Endothelial cell (in vitro differentiated cells): ENCODE measurements around the gene UBE2E1. TPM values are rescaled to one million over a fixed set of nuclear protein-coding genes. Genes with fewer than 3 reads are reported as not detected.

Experiments used
- DNase-seq: peaks from one replicate; pipeline ENCODE4 v3.0.0; 2021; ENCODE audit warnings: low spot score
- H3K27ac Mint-ChIP-seq: one replicate; pipeline ENCODE4 v1.8.0; 2021; ENCODE audit warnings: mixed read lengths, inconsistent platforms; ENCODE audit not compliant: unreplicated experiment
- H3K27me3 Mint-ChIP-seq: one replicate; pipeline ENCODE4 v1.8.0; 2021; ENCODE audit warnings: mild to moderate bottlenecking, moderate library complexity, mixed read lengths, inconsistent platforms; ENCODE audit not compliant: unreplicated experiment
- H3K36me3 Mint-ChIP-seq: one replicate; pipeline ENCODE4 v1.8.0; 2021; ENCODE audit warnings: mild to moderate bottlenecking, low read depth, mixed read lengths, inconsistent platforms; ENCODE audit not compliant: unreplicated experiment
- H3K4me1 Mint-ChIP-seq: one replicate; pipeline ENCODE4 v1.8.0; 2021; ENCODE audit warnings: mild to moderate bottlenecking, mixed read lengths, inconsistent platforms; ENCODE audit not compliant: unreplicated experiment
- H3K4me3 Mint-ChIP-seq: one replicate; pipeline ENCODE4 v1.8.0; 2021; ENCODE audit warnings: mild to moderate bottlenecking, mixed read lengths, inconsistent platforms; ENCODE audit not compliant: unreplicated experiment
- H3K9me3 Mint-ChIP-seq: one replicate; pipeline ENCODE4 v1.8.0; 2021; ENCODE audit warnings: mixed read lengths, inconsistent platforms; ENCODE audit not compliant: unreplicated experiment
- CTCF ChIP-seq: fragments of 200-600 bp; sonication (generic); IDR thresholded peaks from one replicate; pipeline ENCODE4 v1.5.0; 2021; ENCODE audit warnings: antibody characterized with exemption; ENCODE audit not compliant: unreplicated experiment
- total RNA-seq: library from RNA; stranded (reverse); fragmentation: NEBNext Ultra II Directional; extraction: Animal tissue kit (Norgen Biotek cat#: 25700); gene quantifications from one replicate; pipeline ENCODE4 v1.2.1, GENCODE V29; 2021; ENCODE audit not compliant: unreplicated experiment

The UBE2E1 gene
- total RNA-seq, 1 donor from 2014 or later = 129 TPM

- H3K36me3 Mint-ChIP-seq = peaks cover 18% of the 10 kb centered on the region
- no peaks in the 10 kb centered on the region for H3K9me3 Mint-ChIP-seq
- H3K27ac Mint-ChIP-seq = peak overlapping the region; percentile 98
- H3K4me1 Mint-ChIP-seq = peaks cover 40% of the 10 kb centered on the region
- TF ChIP-seq CTCF = no peak
- H3K27me3 Mint-ChIP-seq = peaks cover 11% of the 10 kb centered on the region
- no peak for DNase-seq
- H3K4me3 Mint-ChIP-seq = peak overlapping the region; percentile 96
Observed at GRCh38 chr3:23809840-23810342, 4.1 kb downstream of the UBE2E1 start.

DNA sequence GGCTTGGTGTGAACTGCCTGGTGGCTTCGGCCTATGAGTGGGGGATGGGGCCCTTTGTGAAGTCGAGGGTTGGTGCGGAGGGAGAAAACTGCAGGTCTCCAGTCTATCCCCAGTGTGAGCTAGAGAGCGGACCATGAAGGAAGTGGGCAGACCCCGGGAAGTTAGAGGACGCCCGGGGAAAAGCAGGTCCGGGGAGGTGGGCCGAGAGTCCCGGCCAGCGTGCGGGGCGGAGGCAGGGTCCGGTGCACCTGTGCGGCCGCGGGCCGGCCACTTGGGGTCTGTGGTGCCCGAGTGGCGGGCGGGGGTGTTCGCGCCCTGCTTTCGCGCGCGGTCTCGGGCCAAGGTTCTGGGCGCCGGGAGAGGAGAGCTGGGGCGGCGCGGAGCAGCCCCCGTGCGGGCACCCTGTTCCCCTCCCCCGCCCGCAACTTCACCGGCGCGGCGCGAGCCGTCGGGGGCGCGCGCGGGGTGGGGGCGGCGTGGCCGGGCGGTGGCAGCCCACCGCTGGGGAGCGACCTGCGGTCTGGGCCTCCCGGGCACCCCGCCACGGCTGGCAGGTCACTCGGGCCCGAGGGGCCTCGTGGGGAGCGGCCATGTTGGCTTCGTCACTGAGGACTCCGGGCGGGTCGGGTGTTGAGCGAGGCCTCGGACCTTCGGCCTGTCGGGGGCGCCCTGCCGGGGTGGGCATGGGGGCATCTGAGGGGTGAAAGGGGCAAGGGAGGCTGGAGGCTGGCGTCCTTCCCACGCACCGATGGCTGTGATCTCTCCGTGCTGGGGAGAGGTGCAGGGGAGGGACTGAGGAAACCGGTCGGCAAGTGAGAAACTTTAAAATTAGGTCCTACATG lies 4.8 kb downstream of the UBE2E1 start:
- no peak for TF ChIP-seq CTCF
- H3K9me3 Mint-ChIP-seq = no peaks in the 10 kb centered on the region
- H3K27me3 Mint-ChIP-seq = peaks cover 7% of the 10 kb centered on the region
- peak; percentile 55 for DNase-seq
- H3K4me1 Mint-ChIP-seq = peaks cover 40% of the 10 kb centered on the region
- peak overlapping the region; percentile 96 for H3K4me3 Mint-ChIP-seq
- H3K27ac Mint-ChIP-seq = peak overlapping the region; percentile 98
- peaks cover 15% of the 10 kb centered on the region for H3K36me3 Mint-ChIP-seq

- DNase-seq = no peak
- peak overlapping the region; percentile 94 for H3K4me3 Mint-ChIP-seq
- H3K36me3 Mint-ChIP-seq = peaks cover 15% of the 10 kb centered on the region
- peaks cover 43% of the 10 kb centered on the region for H3K4me1 Mint-ChIP-seq
- no peak for TF ChIP-seq CTCF
- H3K27me3 Mint-ChIP-seq = peaks cover 7% of the 10 kb centered on the region
- no peaks in the 10 kb centered on the region for H3K9me3 Mint-ChIP-seq
- peak overlapping the region; percentile 90 for H3K27ac Mint-ChIP-seq
Observed at GRCh38 chr3:23811185-23811527, 5.4 kb downstream of the UBE2E1 start.

DNA sequence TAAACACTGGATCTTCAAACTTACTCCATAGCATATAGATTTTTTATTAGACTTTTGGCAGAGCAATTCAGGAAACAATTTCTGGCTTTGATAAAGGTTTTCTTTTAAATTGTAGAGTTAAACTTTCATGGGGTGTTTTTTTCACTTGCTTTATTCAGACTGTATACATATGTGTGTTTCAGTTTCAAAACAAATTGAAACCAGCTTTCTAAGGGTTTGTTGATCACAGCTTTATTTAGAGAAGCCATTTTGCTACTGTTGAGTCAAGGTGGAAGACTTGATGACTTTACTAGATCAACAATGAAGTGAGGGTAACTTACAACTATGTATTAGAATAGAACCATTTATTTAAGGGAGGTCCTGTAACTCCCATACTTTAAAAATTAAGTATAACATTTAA lies 6.2 kb downstream of the UBE2E1 start:
- no peak for TF ChIP-seq CTCF
- Mint-ChIP-seq H3K27me3 (peaks cover 7% of the 10 kb centered on the region), H3K4me3 (peak overlapping the region; percentile 56), H3K9me3 (no peaks in the 10 kb centered on the region), H3K36me3 (peaks cover 15% of the 10 kb centered on the region), H3K27ac (no peak overlapping the region), H3K4me1 (peaks cover 43% of the 10 kb centered on the region)
- no peak for DNase-seq

DNA sequence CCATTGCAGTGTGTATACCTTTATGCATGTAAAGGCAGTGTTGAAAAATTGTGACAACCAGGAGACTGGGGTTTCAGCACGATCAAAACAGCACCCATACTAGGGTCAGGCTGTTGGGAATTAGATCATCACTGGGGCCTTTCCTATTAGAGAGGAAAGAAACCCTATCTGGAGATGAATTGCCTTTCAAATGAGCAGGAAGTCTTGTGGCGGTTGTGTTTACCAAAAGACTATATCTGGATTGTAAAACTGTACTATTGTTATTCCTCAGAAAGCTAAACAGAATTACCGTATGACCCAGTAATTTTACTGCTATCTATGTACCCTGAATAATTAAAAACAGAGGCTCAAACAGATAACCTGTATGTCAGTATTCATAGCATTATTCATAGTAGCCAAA lies 10.1 kb downstream of the UBE2E1 start:
- no peak for TF ChIP-seq CTCF
- peaks cover 12% of the 10 kb centered on the region for H3K4me1 Mint-ChIP-seq
- H3K36me3 Mint-ChIP-seq = peaks cover 3% of the 10 kb centered on the region
- no peak overlapping the region for H3K4me3 Mint-ChIP-seq
- no peaks in the 10 kb centered on the region for H3K9me3 Mint-ChIP-seq
- H3K27ac Mint-ChIP-seq = no peak overlapping the region
- no peak for DNase-seq
- peaks cover 3% of the 10 kb centered on the region for H3K27me3 Mint-ChIP-seq
